Measurements from ENCODE around the gene PRMT3.
"Not testable (repeated sequence)": the region's sequence is repeated elsewhere in the genome, so short reads cannot be mapped to it uniquely, and the experiment has no call there.

Gene PRMT3

GRCh38 chr11:20555783-20556182, 168.3 kb downstream of the PRMT3 start:
- Histone ChIP-seq H3K36me3 (no peaks in the 10 kb centered on the region), H3K27me3 (ENCODE audit: insufficient read depth, low read depth, severe bottlenecking) (no peaks in the 10 kb centered on the region), H3K27ac (no peak overlapping the region), H3K4me3 (ENCODE audit: low read depth, low read length) (no peak overlapping the region), H3K9me3 (ENCODE audit: severe bottlenecking) (peaks cover 14% of the 10 kb centered on the region)
- no peak for DNase-seq
- TF ChIP-seq CTCF (IDR thresholded peaks at IDR 0.05; ENCODE audit: low read depth, low read length) = no peak

- not testable (repeated sequence) for H3K27ac ChIP-seq; H3K27me3 ChIP-seq (ENCODE audit: insufficient read depth, low read depth, severe bottlenecking); H3K36me3 ChIP-seq; H3K4me3 ChIP-seq (ENCODE audit: low read depth, low read length)
- peaks cover 14% of the 10 kb centered on the region for H3K9me3 ChIP-seq (ENCODE audit: severe bottlenecking)
- DNase-seq = peak; percentile 16
Observed at GRCh38 chr11:20556396-20556795, 168.9 kb downstream of the PRMT3 start.

- H3K27me3 ChIP-seq (ENCODE audit: insufficient read depth, low read depth, severe bottlenecking) = no peaks in the 10 kb centered on the region
- no peak for DNase-seq
- no peak overlapping the region for H3K27ac ChIP-seq
- H3K4me3 ChIP-seq (ENCODE audit: low read depth, low read length) = no peak overlapping the region
- H3K9me3 ChIP-seq (ENCODE audit: severe bottlenecking) = peaks cover 14% of the 10 kb centered on the region
- no peaks in the 10 kb centered on the region for H3K36me3 ChIP-seq
- TF ChIP-seq CTCF (IDR thresholded peaks at IDR 0.05; ENCODE audit: low read depth, low read length) = no peak
Observed at GRCh38 chr11:20558741-20559140, 171.2 kb downstream of the PRMT3 start.

Data from WERI-Rb-1 (cell line).